ENCODE results near the gene OR5K4.

DNA sequence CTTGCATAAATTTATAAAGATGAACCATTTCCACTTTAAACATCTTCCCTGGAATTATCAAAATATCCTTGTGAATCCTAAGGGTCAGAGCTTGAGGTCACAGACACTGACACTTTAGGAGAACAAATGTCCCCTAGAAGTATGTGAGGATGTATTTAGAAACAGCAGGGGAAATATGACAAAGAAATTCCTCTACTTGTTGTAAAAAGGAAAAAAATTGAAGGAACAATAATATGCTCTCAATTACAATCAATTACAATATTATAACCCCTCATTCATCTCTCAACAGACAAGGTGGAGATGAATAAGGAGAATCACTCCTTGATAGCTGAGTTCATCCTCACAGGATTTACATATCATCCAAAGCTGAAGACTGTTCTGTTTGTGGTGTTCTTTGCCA, 36.7 kb downstream of the OR5K4 start, which contains the start of gene OR5K3:
- TF ChIP-seq, protein P1, sequence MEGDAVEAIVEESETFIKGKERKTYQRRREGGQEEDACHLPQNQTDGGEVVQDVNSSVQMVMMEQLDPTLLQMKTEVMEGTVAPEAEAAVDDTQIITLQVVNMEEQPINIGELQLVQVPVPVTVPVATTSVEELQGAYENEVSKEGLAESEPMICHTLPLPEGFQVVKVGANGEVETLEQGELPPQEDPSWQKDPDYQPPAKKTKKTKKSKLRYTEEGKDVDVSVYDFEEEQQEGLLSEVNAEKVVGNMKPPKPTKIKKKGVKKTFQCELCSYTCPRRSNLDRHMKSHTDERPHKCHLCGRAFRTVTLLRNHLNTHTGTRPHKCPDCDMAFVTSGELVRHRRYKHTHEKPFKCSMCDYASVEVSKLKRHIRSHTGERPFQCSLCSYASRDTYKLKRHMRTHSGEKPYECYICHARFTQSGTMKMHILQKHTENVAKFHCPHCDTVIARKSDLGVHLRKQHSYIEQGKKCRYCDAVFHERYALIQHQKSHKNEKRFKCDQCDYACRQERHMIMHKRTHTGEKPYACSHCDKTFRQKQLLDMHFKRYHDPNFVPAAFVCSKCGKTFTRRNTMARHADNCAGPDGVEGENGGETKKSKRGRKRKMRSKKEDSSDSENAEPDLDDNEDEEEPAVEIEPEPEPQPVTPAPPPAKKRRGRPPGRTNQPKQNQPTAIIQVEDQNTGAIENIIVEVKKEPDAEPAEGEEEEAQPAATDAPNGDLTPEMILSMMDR (conservative IDR thresholded peaks at IDR 0.05; ENCODE audit: low read length): no peak
- no peak for TF ChIP-seq EZH2phosphoT487 (IDR thresholded peaks at IDR 0.05; ENCODE audit: borderline replicate concordance, low read depth, low read length)
